Right cardiac atrium (tissue), 5 donors: ENCODE measurements around the gene CNGA2. TPM values are rescaled to one million over a fixed set of nuclear protein-coding genes. Genes with fewer than 3 reads are reported as not detected.

Experiments used
- ATAC-seq, 2 donors: fragments of 200-7000 bp; cut with Tn5 transposase; one replicate each; pipeline versions ENCODE4 v1.8.0 to v1.9.1; 2020; ENCODE audit warnings: moderate library complexity in 2 of 2, mild to moderate bottlenecking in 1 of 2
- DNase-seq, 3 donors: peaks; one replicate each; pipeline ENCODE4 v3.0.0-alpha.2; 2020
- H3K27ac ChIP-seq: one replicate; pipeline ENCODE4 v1.5.1; 2013; ENCODE audit warnings: mild to moderate bottlenecking, low read length, control low read depth, moderate library complexity
- H3K27me3 ChIP-seq: one replicate; pipeline ENCODE4 v1.6.1; 2013; ENCODE audit not compliant: control insufficient read depth, insufficient read depth
- H3K4me1 ChIP-seq: one replicate; pipeline ENCODE4 v1.6.1; 2013; ENCODE audit warnings: low read length; ENCODE audit not compliant: control insufficient read depth, insufficient read depth
- H3K4me3 ChIP-seq: one replicate; pipeline ENCODE4 v1.5.1; 2013; ENCODE audit warnings: low read length, control low read depth
- H3K9me3 ChIP-seq: one replicate; pipeline ENCODE4 v1.6.1; 2013; ENCODE audit warnings: low read length; ENCODE audit not compliant: control insufficient read depth
- WGBS: extraction: QIAGEN DNeasy Blood & Tissue Kit; methylation state at CpG from one replicate; pipeline ENCODE4 v1.1.7; 2013; 5-methylcytosine and 5-hydroxymethylcytosine counted together
- intact Hi-C, 4 donors: fragments of 100-400 bp; cut with DNase I; formaldehyde crosslinking; loops; one replicate each; pipeline versions ENCODE4 v1.11.0 to v1.14.0; 2022 to 2023
- polyA plus RNA-seq: library from polyadenylated mRNA; stranded (reverse); fragments of 200-250 nt; gene quantifications from one replicate; pipeline ENCODE4 v1.2.3, GENCODE V29; 2013
- total RNA-seq, 4 donors: library from RNA; stranded (reverse); fragmentation: NEBNext Ultra II Directional; extraction: Animal tissue kit (Norgen Biotek cat#: 25700); gene quantifications; one replicate each; pipeline ENCODE4 v1.2.1, GENCODE V29; 2021
- donor health status: healthy with polysubstance abuse.
- donor health status: DM: no; HTN: yes; CAD: no.
- donor health status: DM: no; HTN: no; CAD: no.
- donor health status: DM: no; HTN: yes; CAD: no; lungs with severe emphysema.
- donor health status: DM: yes; HTN: yes; CAD: no.

The CNGA2 gene
- total and polyA plus RNA-seq, 5 donors = not detected

DNA sequence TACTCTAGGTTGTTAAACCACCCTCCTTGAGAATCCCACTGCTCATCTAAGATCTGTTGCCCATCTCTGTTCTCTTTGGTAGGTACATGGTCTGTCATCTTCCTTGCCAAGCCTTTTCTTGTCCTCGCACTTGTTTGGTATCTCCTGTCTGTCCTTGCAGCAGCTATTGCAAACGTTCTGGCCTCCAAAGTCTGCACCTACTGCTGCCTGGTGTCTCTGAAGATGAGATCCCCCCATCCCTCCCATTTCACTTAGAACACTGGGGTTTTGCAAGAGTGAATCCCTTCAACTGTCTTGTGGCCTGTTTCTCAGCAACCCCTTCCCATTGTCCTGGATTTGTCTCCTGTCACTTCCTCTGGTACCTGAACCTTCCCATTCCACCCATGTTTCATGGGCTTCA is 673 bp downstream of the CNGA2 start:
- WGBS = 70% methylated on average over 2 of the region's 2 CpGs
- H3K9me3 ChIP-seq = no peaks in the 10 kb centered on the region
- no peaks in the 10 kb centered on the region for H3K4me1 ChIP-seq
- DNase-seq (no peak), ATAC-seq (no peak)
- H3K27me3 ChIP-seq = no peaks in the 10 kb centered on the region
- H3K4me3 ChIP-seq = no peak overlapping the region
- intact Hi-C loops = no loop called here
- H3K27ac ChIP-seq = no peak overlapping the region

GRCh38 chrX:151736685-151737084 is 2.1 kb downstream of the CNGA2 start:
- intact Hi-C loops = no loop called here
- no peak for DNase-seq
- ATAC-seq = no peak
- Histone ChIP-seq H3K4me3 (no peak overlapping the region), H3K4me1 (no peaks in the 10 kb centered on the region), H3K27ac (no peak overlapping the region), H3K27me3 (no peaks in the 10 kb centered on the region), H3K9me3 (no peaks in the 10 kb centered on the region)
- WGBS = 85% methylated on average over 6 of the region's 6 CpGs

GRCh38 chrX:151737494-151737893 is 2.9 kb downstream of the CNGA2 start:
- 65% methylated on average over 5 of the region's 5 CpGs for WGBS
- ATAC-seq (no peak), DNase-seq (no peak)
- H3K9me3 ChIP-seq = no peaks in the 10 kb centered on the region
- H3K4me1 ChIP-seq = no peaks in the 10 kb centered on the region
- intact Hi-C loops = no loop called here
- no peak overlapping the region for H3K27ac ChIP-seq
- H3K4me3 ChIP-seq = no peak overlapping the region
- no peaks in the 10 kb centered on the region for H3K27me3 ChIP-seq

GRCh38 chrX:151738751-151739150 is 4.2 kb downstream of the CNGA2 start:
- Histone ChIP-seq H3K9me3 (no peaks in the 10 kb centered on the region), H3K4me3 (no peak overlapping the region), H3K4me1 (no peaks in the 10 kb centered on the region), H3K27ac (no peak overlapping the region), H3K27me3 (no peaks in the 10 kb centered on the region)
- intact Hi-C loops = no loop called here
- WGBS = 85% methylated on average over 7 of the region's 7 CpGs
- DNase-seq = no peak
- no peak for ATAC-seq

GRCh38 chrX:151741606-151742005 is 7.1 kb downstream of the CNGA2 start:
- Histone ChIP-seq H3K4me3 (no peak overlapping the region), H3K9me3 (no peaks in the 10 kb centered on the region), H3K27ac (no peak overlapping the region), H3K27me3 (no peaks in the 10 kb centered on the region), H3K4me1 (no peaks in the 10 kb centered on the region)
- ATAC-seq (no peak), DNase-seq (no peak)
- intact Hi-C loops = no loop called here
- 79% methylated on average over 4 of the region's 4 CpGs for WGBS

- Histone ChIP-seq H3K27me3 (no peaks in the 10 kb centered on the region), H3K4me3 (no peak overlapping the region), H3K27ac (no peak overlapping the region), H3K9me3 (no peaks in the 10 kb centered on the region), H3K4me1 (no peaks in the 10 kb centered on the region)
- WGBS = 94% methylated on average over 5 of the region's 5 CpGs
- no peak for ATAC-seq
- DNase-seq = no peak
- intact Hi-C loops = no loop called here
Observed at GRCh38 chrX:151742311-151742710, 7.8 kb downstream of the CNGA2 start.

DNA sequence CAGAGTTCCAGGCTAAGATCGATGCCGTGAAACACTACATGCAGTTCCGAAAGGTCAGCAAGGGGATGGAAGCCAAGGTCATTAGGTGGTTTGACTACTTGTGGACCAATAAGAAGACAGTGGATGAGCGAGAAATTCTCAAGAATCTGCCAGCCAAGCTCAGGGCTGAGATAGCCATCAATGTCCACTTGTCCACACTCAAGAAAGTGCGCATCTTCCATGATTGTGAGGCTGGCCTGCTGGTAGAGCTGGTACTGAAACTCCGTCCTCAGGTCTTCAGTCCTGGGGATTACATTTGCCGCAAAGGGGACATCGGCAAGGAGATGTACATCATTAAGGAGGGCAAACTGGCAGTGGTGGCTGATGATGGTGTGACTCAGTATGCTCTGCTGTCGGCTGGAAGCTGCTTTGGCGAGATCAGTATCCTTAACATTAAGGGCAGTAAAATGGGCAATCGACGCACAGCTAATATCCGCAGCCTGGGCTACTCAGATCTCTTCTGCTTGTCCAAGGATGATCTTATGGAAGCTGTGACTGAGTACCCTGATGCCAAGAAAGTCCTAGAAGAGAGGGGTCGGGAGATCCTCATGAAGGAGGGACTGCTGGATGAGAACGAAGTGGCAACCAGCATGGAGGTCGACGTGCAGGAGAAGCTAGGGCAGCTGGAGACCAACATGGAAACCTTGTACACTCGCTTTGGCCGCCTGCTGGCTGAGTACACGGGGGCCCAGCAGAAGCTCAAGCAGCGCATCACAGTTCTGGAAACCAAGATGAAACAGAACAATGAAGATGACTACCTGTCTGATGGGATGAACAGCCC is 9.3 kb downstream of the CNGA2 start:
- ATAC-seq (no peak), DNase-seq (no peak)
- Histone ChIP-seq H3K4me3 (no peak overlapping the region), H3K27me3 (no peaks in the 10 kb centered on the region), H3K27ac (no peak overlapping the region), H3K4me1 (no peaks in the 10 kb centered on the region), H3K9me3 (no peaks in the 10 kb centered on the region)
- intact Hi-C loops = no loop called here
- 95% methylated on average over 21 of the region's 21 CpGs for WGBS

DNA sequence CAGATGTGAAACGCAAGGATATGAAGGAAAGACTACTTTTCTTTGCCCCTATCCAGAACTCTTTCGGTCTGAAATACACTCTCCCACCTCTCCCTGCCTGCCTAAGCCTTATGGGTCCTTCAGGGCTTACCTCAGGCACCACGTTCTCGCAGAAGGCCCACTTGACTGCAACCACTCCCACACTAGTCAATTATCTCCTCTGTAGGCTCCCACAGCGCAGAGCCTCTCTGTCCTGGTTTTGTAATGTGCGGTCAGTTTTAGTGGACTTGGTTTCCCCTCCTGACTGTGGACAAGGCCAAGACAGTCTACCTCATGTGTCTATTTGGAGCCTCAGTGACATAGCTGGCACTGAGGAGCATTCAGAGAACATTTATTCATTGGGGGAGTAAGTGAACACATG is 11.1 kb downstream of the CNGA2 start:
- Histone ChIP-seq H3K27ac (no peak overlapping the region), H3K27me3 (no peaks in the 10 kb centered on the region), H3K4me1 (no peaks in the 10 kb centered on the region), H3K9me3 (no peaks in the 10 kb centered on the region), H3K4me3 (no peak overlapping the region)
- intact Hi-C loops = loop anchor here in 1 of 4 donors (5.0 kb wide), 1 partner anchor 892 kb away; the partner anchor contains the start of gene GABRQ
- WGBS = 88% methylated on average over 6 of the region's 6 CpGs
- no peak for ATAC-seq
- no peak for DNase-seq

- no peaks in the 10 kb centered on the region for H3K9me3 ChIP-seq
- intact Hi-C loops = loop anchor here in 1 of 4 donors (5.0 kb wide), 1 partner anchor 891 kb away; the partner anchor contains the start of gene GABRQ
- WGBS = 57% methylated on average over 2 of the region's 2 CpGs
- DNase-seq = no peak
- H3K4me1 ChIP-seq = no peaks in the 10 kb centered on the region
- ATAC-seq = no peak
- H3K27ac ChIP-seq = no peak overlapping the region
- no peaks in the 10 kb centered on the region for H3K27me3 ChIP-seq
- H3K4me3 ChIP-seq = no peak overlapping the region
Observed at GRCh38 chrX:151746502-151746901, 12.0 kb downstream of the CNGA2 start.

- WGBS = 96% methylated on average over 5 of the region's 5 CpGs
- Histone ChIP-seq H3K9me3 (no peaks in the 10 kb centered on the region), H3K27me3 (no peaks in the 10 kb centered on the region), H3K4me1 (no peaks in the 10 kb centered on the region), H3K4me3 (no peak overlapping the region), H3K27ac (no peak overlapping the region)
- ATAC-seq (no peak), DNase-seq (no peak)
- intact Hi-C loops = loop anchor here (5.0 to 10.0 kb wide), 3 partner anchors 877 to 1064 kb away; no protein-coding TSS in a partner anchor
Observed at GRCh38 chrX:151750511-151750910, 16.0 kb downstream of the CNGA2 start.

- H3K4me3 ChIP-seq = no peak overlapping the region
- DNase-seq (no peak), ATAC-seq (no peak)
- H3K27ac ChIP-seq = no peak overlapping the region
- no peaks in the 10 kb centered on the region for H3K4me1 ChIP-seq
- no peaks in the 10 kb centered on the region for H3K9me3 ChIP-seq
- 66% methylated on average over 5 of the region's 5 CpGs for WGBS
- intact Hi-C loops = loop anchor here (2.0 to 10.0 kb wide), 4 partner anchors 874 to 1062 kb away; no protein-coding TSS in a partner anchor
- no peaks in the 10 kb centered on the region for H3K27me3 ChIP-seq
Observed at GRCh38 chrX:151752847-151753246, 18.3 kb downstream of the CNGA2 start.
